HEK293T (cell line): Measurements from ENCODE around the gene KCNN4.

Source experiments
- ARNT ChIP-seq: fragments of 450-650 bp; IDR thresholded peaks from 2 replicates; pipeline ENCODE4 v1.6.1; 2017; ENCODE audit warnings: mild to moderate bottlenecking
- ELF4 ChIP-seq: fragments of 450-650 bp; IDR thresholded peaks from 2 replicates; pipeline ENCODE4 v1.6.1; 2017; ENCODE audit warnings: antibody characterized with exemption
- FOXA1 ChIP-seq: fragments of 450-650 bp; IDR thresholded peaks from 2 replicates; pipeline ENCODE4 v1.6.1; 2016; ENCODE audit warnings: mild to moderate bottlenecking
- FOXK2 ChIP-seq: fragments of 450-650 bp; IDR thresholded peaks from 2 replicates; pipeline ENCODE4 v1.6.1; 2016; ENCODE audit warnings: mild to moderate bottlenecking
- FOXM1 ChIP-seq: fragments of 450-650 bp; IDR thresholded peaks from 2 replicates; pipeline ENCODE4 v1.6.1; 2017; ENCODE audit warnings: mild to moderate bottlenecking, borderline replicate concordance
- NFRKB ChIP-seq: fragments of 450-650 bp; IDR thresholded peaks from 2 replicates; pipeline ENCODE4 v1.6.1; 2016; ENCODE audit warnings: mild to moderate bottlenecking, moderate library complexity
- SP1 ChIP-seq: fragments of 450-650 bp; IDR thresholded peaks from 2 replicates; pipeline ENCODE4 v1.6.1; 2017
- TARDBP ChIP-seq: fragments of 450-650 bp; IDR thresholded peaks from 2 replicates; pipeline ENCODE4 v1.6.1; 2016
- ZNF384 ChIP-seq: fragments of 450-650 bp; IDR thresholded peaks from 2 replicates; pipeline ENCODE4 v1.6.1; 2016
- TF ChIP-seq, protein P1 (sequence below): fragments of 450-650 bp; IDR thresholded peaks from 2 replicates; pipeline ENCODE4 v1.6.1; 2016

GRCh38 chr19:43766755-43767043, 14.1 kb downstream of the KCNN4 start:
- TF ChIP-seq, protein P1, sequence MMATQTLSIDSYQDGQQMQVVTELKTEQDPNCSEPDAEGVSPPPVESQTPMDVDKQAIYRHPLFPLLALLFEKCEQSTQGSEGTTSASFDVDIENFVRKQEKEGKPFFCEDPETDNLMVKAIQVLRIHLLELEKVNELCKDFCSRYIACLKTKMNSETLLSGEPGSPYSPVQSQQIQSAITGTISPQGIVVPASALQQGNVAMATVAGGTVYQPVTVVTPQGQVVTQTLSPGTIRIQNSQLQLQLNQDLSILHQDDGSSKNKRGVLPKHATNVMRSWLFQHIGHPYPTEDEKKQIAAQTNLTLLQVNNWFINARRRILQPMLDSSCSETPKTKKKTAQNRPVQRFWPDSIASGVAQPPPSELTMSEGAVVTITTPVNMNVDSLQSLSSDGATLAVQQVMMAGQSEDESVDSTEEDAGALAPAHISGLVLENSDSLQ = no peak
- TF ChIP-seq TARDBP (no peak), NFRKB (no peak), ELF4 (no peak), FOXM1 (no peak), SP1 (no peak), FOXK2 (no peak), ARNT (no peak), FOXA1 (no peak), ZNF384 (no peak)
